Dermis microvascular lymphatic vessel endothelial cell (primary cell): Measurements from ENCODE around the gene PIRT. TPM values are rescaled to one million over a fixed set of nuclear protein-coding genes. Genes with fewer than 3 reads are reported as not detected.
A peak's percentile ranks its signal among the peaks of the same experiment; 100 is the strongest.
"Not testable (repeated sequence)": the region's sequence is repeated elsewhere in the genome, so short reads cannot be mapped to it uniquely, and the experiment has no call there.

ENCODE experiments used
- DNase-seq, 2 donors: peaks; one replicate each; pipeline versions ENCODE4 v3.0.0 to v3.0.0-alpha.2; 2010; ENCODE audit warnings: low read depth in 2 of 2
- total RNA-seq: library from RNA; depleted of rRNA; stranded (reverse); fragments of >200 nt; gene quantifications from 2 replicates; pipeline ENCODE4 v1.2.1, GENCODE V29; 2014

Gene PIRT
- not detected in 2 replicates for total RNA-seq

GRCh38 chr17:10837921-10838320, at the start of gene PIRT:
TSS of gene PIRT (minus strand) at chr17:10838087. CDS start at chr17:10825645, 12,442 bp downstream.
- no peak for DNase-seq

- no peak for DNase-seq
Observed at GRCh38 chr17:10881959-10882358, 44.1 kb upstream of the PIRT start.

DNA sequence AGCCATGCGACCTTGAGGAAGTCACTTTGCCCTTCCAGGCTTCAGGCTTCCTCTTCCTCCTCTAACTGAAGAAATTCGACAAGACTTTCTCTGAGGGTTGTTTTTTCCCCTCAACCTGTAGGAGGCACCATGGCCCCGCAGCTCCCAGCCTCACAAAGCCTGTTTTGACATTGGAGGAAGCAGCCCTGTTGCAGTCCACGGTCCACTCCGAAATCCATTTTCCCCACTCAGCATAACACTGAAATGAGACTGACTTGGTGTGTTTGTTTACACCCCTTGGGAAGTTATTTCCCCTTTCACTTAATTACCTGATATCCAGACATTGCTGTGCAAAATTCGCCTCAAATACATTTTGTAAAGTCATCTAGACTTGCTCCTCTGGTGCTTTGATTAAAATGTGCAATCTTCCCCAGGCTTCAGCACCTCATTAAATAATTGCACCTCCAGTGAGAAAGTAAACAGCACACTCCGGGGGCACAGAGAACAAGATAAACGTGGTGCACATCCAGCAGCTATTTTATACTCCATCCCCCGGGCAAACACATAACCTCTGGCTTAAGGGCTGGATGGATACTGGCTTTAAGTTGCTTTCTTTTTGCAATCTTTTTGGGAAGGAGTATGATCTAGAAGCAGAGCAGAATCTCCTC, 41.4 kb upstream of the PIRT start:
- peak in 1 of 2 donors; percentile 1 for DNase-seq

DNA sequence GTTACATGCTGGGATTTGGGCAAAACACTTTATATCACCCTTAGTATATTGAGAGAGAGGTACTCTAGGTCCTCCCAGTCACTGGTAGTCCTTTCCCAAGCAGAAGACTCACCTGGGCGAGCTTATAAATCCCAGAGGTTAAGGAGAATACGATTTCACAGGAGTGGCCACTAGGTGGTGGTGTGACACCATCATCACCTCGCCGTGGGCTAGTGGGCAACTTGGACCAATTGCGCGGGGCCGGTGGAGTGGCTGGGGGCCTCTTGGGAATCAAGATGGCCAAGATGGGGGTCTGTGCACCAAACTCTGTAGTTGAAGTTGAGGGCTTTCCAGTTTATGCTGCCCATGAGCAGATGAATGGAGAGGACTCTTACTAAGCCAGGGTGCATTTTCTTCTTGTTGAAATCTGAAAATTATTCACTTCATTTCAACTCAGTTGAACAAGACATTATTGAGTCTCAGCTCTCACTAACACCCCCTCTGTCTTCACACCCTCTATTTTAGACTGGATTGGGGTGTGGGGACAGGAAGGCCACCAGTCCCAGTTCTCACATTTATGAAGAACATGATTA, 38.2 kb upstream of the PIRT start:
- DNase-seq = peak; percentile 7 to 49

DNA sequence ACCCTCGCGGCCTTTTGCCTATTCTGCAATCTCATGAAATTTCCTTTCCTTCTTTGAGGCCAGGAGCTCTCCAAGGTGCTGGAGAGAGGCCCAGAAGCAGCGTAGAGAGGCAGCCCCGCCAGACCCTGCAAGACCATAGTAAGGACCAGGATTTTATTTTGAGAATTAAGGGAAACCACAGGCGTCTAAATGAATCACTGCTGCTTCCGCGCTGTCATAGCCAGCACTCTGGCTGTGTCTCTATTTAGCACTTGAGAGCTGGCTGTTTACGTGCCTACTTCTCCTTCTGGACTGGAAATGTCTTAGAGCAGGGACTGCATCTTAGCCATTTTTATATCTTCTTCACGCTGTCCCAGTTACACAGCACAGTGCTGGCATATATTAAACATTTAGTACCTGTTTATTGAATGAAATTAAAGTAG, 37.6 kb upstream of the PIRT start:
- no peak for DNase-seq

DNA sequence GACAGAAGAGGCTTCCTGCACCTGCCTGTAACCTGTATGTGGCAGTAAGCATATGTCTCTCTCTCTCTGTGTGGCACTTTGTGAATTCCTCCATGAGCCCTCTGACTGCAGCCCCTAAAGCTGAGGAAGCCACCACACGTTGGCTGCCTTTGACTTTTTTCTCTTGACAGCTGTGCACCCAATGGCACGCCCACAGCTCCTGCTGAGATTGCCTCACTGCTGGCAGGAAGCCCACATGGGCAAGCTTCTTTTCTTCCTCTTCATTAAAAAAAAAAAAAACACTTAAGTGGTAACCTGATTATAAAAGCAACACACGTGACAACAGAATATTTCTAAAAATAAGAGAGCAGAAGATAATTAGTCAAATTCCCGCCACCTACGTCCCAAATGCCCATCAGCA, 34.0 kb upstream of the PIRT start:
- no peak for DNase-seq

DNA sequence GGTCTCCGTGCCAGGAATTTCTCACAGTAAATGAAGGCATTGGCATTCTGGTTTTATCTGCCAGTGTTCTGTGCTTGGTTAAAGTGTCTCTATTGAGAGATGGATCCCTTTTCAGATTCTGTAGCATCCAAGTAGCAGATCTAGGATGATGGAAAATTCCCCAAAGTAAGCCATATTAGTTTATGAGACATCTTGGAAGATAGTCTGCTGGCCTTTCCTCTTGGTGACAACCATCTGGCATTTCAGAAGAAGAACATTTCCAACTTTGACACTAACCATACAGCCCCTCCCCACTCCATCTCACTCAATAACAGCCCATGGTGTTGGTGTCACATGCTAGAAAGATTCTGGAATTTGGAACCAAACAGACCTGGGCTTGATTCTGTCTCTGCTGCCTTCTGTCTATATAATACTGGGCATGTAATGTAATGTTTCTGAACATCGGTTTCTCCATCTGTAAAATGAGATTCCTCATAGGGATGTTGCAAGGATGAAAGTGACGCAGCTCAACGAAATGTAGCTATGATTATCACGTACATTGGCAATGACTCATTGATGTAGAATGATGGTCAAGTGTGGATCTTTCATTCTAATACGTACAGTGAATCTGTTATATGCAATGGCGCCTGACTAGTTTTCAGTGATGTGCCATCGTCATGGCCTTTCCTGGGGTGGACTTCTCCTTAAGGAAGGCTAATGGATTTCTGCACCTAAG, 32.6 kb upstream of the PIRT start:
- DNase-seq = no peak

DNA sequence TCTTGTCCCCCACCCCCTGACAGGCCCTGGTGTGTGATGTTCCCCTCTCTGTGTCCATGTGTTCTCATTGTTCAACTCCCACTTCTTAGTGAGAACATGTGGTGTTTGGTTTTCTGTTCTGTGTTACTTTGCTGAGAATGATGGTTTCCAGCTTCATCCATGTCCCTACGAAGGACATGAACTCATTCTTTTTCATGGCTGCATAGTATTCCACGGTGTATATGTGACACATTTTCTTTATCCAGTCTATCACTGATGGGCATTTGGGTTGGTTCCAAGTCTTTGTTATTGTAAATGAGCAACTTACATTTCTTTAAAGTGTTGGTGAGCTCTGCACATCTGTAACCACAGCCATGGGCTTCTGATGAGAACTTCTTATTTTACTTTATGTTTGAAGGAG, 30.9 kb upstream of the PIRT start:
- not testable (repeated sequence) for DNase-seq

GRCh38 chr17:10859051-10859450, 21.2 kb upstream of the PIRT start:
- no peak for DNase-seq

DNA sequence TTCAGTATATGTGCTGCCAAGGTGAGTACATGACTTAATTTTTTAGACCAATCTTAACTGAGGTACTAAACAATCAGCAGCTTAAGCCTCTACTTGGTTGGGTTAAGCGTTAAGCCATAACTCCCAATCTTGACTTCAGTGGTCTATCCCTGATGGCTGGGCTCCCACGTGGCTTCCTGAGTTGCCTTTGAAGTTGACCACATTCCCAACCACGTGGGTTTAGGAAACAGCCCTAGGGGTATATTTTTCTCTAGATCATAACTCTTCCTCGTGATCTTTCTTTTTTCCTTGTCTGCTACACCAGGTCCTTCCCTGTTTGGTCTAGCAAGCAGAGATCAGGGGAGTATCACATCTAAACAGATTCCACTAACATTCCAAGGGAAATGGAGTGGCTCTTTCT, 20.1 kb upstream of the PIRT start:
- no peak for DNase-seq

GRCh38 chr17:10846636-10847035, 8.7 kb upstream of the PIRT start:
- DNase-seq = not testable (repeated sequence)

GRCh38 chr17:10845388-10845751, 7.5 kb upstream of the PIRT start:
- no peak for DNase-seq

- peak; percentile 12 to 65 for DNase-seq
Observed at GRCh38 chr17:10844621-10845387, 6.9 kb upstream of the PIRT start.

- DNase-seq = no peak
Observed at GRCh38 chr17:10843811-10844210, 5.9 kb upstream of the PIRT start.

DNA sequence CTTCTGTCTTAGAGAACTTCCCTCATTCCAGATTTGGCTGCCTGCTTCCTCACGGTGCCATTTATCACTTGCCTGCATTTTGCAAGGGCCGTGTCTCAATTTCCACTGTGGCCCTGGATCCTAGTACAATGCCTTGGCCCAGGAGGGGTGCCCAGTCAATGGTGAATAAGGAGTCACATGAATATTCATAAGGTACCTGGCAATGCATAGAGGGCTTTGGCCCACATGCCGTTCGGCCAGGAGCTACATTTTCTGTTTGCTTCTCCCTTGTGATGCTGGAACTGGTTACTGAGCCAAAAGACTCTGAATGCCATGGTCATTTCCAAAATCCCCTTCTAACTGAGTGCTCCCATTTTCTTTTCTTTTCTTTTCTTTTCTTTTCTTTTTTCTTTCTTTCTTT, 4.8 kb upstream of the PIRT start:
- no peak for DNase-seq

- DNase-seq = no peak
Observed at GRCh38 chr17:10838682-10839081, 795 bp upstream of the PIRT start.

GRCh38 chr17:10836966-10837590, 809 bp downstream of the PIRT start:
- no peak for DNase-seq

GRCh38 chr17:10836145-10836544, 1.7 kb downstream of the PIRT start:
- no peak for DNase-seq

DNA sequence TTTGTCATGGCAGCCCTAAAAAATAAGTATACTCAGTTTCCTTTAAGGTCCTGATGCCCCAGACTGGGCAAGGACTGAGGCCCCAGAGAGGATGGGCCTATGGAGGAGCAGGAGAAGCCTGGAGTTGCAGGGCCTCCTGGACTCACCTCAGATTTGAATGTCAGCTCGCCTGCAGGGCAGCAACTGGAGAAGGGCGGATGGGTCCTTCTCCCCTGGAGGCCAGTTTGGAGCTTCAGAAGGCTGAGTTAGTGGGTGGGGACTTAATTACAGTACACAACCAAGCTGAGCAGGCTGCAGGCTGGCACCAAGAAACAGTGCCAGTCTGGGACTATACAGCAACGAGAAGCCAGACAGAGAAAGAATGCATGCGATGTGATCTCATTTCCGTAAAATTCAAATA, 6.2 kb downstream of the PIRT start:
- DNase-seq = no peak

DNA sequence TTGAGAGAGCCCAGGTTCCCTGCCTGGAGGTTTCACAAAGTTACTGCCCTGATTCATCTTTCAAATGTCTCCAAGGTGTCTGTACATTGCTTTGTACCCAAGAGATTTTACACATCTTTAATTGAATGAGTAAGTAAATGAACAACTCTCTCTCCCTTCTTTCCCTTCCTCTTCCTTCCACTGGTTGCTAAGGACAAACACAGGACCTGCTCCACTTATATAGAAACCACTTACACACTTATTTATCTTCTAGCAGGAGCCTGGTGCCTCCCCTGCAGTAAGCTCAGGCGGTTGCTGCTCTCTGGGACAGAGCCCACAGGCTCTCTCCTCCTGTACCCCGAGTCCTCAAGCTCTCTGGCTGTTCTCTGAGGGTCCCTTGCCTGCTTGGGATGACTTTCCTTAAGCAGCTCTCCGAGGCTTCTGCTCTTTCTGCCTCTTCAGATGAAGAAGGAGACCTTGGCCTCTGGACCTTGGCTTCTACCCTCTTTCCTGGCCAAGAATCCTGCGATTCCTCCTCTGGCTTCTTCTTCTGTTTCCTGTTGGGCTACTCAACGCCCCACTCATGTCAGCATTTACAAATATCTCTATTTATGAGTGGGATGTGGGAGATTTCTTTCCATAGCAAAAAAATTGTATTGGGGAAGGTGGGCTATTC, 9.9 kb downstream of the PIRT start:
- DNase-seq = no peak

DNA sequence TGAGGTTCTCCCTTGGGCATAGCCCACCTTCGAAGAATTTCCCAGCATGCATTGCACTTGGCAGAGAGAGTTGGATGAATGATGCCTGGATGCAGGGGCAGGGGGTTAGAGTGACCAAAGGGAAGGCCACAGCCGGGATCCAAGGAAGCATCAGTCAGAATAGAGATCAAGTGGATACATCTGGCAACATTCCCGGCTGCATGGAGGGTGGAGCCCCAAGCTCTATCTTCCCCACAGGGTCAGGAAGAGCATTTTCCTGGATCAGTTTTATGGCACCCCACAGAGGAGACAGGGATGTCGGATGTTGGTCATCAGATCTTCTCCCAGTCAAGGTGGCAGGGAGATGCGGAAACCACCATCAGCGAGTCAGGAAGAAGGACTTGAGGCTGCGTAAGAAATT, 13.0 kb downstream of the PIRT start:
- no peak for DNase-seq
